ENCODE results near the gene NMT2. TPM values are rescaled to one million over a fixed set of nuclear protein-coding genes. Genes with fewer than 3 reads are reported as not detected.
A peak's percentile ranks its signal among the peaks of the same experiment; 100 is the strongest.

NMT2 gene
- total and polyA plus RNA-seq, 4 donors, result 33.2 to 43.1 (median 35.9) TPM

DNA sequence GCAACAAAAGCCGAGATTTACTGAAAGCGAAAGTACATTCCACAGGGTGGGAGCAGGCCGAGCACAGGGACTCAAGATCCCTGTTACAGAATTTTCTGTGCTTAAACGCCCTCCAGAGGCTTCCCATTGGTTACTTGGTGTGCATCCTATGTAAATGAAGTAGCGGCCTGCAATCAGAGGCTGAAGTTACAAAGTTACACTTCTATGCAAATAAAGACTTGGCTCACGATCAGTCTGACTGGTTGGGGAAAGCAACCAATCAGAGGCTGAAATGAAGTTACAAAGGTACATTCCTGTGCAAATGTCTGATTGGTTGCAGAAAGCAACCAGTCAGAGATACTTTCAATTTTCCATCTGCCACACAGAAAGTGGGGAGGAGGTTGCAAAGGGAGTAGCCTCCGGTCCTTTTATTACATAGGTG is 84.0 kb downstream of the NMT2 start:
- H3K4me1 ChIP-seq (ENCODE audit: control insufficient read depth, insufficient read depth, low read length), result peaks cover 26% of the 10 kb centered on the region
- H3K27ac ChIP-seq (ENCODE audit: low read depth, low read length), result peak overlapping the region; percentile 88
- WGBS (ENCODE audit: insufficient coverage), result 12% methylated on average over 4 of the region's 7 CpGs
- peak in 4 of 6 donors; percentile 35 to 90 (median 54) for DNase-seq (ENCODE audit: low read depth in 4 of 6, low spot score in 6 of 6)
- H3K36me3 ChIP-seq (ENCODE audit: control insufficient read depth, insufficient read depth, low read length), result no peaks in the 10 kb centered on the region
- no peaks in the 10 kb centered on the region for H3K27me3 ChIP-seq (ENCODE audit: control insufficient read depth, insufficient read depth, low read length)
- H3K9me3 ChIP-seq (ENCODE audit: control insufficient read depth, insufficient read depth, low read length), result no peaks in the 10 kb centered on the region
- peak overlapping the region; percentile 56 for H3K4me3 ChIP-seq (ENCODE audit: low read depth, low read length)

DNA sequence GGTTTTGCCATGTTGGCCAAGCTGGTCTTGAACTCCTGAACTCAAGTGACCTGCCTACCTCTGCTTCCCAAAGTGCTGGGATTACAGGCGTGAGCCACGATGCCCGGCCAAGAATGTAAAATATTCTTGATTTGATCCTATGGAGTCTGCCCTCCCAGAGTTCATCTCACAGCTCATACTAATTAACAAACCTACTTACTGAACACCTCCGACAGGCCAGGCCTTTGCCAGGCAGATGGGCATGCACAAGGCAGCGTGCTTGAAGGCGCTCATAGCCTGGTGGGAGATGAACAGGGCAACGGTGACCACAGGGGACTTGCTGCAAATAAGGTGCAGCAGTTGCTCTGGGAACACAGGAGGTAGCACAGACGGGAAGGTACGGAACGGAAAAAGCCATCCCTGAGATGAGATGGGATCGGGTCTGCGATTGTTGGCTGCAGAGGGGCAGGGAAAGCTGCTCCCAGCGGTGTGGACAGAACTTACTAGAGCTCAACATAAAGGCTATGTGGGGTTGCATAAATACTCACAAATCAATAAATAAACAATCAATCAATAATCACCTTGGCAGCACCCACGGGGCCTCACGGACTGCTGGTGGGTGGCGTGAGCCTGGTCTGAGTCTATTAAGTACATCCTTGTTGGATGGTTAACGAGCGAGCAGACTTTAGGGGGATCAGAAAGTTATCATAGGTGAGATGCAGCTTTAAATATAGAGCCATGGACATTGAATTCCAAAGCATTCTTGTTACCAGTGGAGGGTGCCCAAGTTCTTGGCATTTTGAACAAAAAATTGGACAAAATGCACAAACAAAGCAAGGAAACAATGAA is 84.6 kb downstream of the NMT2 start:
- DNase-seq (ENCODE audit: low read depth in 4 of 6, low spot score in 6 of 6), result no peak
- Histone ChIP-seq H3K36me3 (ENCODE audit: control insufficient read depth, insufficient read depth, low read length) (no peaks in the 10 kb centered on the region), H3K27me3 (ENCODE audit: control insufficient read depth, insufficient read depth, low read length) (no peaks in the 10 kb centered on the region), H3K9me3 (ENCODE audit: control insufficient read depth, insufficient read depth, low read length) (no peaks in the 10 kb centered on the region), H3K4me3 (ENCODE audit: low read depth, low read length) (peak overlapping the region; percentile 56), H3K4me1 (ENCODE audit: control insufficient read depth, insufficient read depth, low read length) (peaks cover 21% of the 10 kb centered on the region), H3K27ac (ENCODE audit: low read depth, low read length) (peak overlapping the region; percentile 88)
- 80% methylated on average over 12 of the region's 18 CpGs for WGBS (ENCODE audit: insufficient coverage)

DNA sequence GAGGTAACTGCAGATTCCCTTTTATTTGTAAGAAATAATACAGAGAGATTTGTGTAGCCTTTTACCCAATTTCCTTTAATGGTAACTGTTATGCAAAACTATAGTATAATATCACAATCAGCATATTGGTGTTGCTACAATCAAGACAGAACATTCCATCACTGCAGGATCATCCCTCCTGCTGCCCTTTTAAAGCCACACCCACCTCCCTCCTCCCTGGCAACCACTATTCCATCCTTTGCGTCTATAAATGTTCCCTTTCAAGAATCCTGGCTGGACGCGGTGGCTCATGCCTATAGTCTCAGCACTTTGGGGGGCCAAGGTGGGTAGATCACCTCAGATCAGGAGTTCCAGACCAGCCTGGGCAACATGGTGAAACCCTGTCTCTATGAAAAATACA is 93.1 kb downstream of the NMT2 start:
- H3K36me3 ChIP-seq (ENCODE audit: control insufficient read depth, insufficient read depth, low read length), result peaks cover 6% of the 10 kb centered on the region
- WGBS (ENCODE audit: insufficient coverage), result 95% methylated on average over 3 of the region's 3 CpGs
- no peak overlapping the region for H3K4me3 ChIP-seq (ENCODE audit: low read depth, low read length)
- H3K4me1 ChIP-seq (ENCODE audit: control insufficient read depth, insufficient read depth, low read length), result no peaks in the 10 kb centered on the region
- DNase-seq (ENCODE audit: low read depth in 4 of 6, low spot score in 6 of 6), result no peak
- H3K27ac ChIP-seq (ENCODE audit: low read depth, low read length), result no peak overlapping the region
- H3K27me3 ChIP-seq (ENCODE audit: control insufficient read depth, insufficient read depth, low read length), result no peaks in the 10 kb centered on the region
- no peaks in the 10 kb centered on the region for H3K9me3 ChIP-seq (ENCODE audit: control insufficient read depth, insufficient read depth, low read length)

GRCh38 chr10:15072358-15072757 is 96.1 kb downstream of the NMT2 start:
- H3K36me3 ChIP-seq (ENCODE audit: control insufficient read depth, insufficient read depth, low read length), result peaks cover 6% of the 10 kb centered on the region
- 95% methylated on average over 5 of the region's 5 CpGs for WGBS (ENCODE audit: insufficient coverage)
- H3K27ac ChIP-seq (ENCODE audit: low read depth, low read length), result no peak overlapping the region
- no peaks in the 10 kb centered on the region for H3K27me3 ChIP-seq (ENCODE audit: control insufficient read depth, insufficient read depth, low read length)
- no peak for DNase-seq (ENCODE audit: low read depth in 4 of 6, low spot score in 6 of 6)
- H3K4me3 ChIP-seq (ENCODE audit: low read depth, low read length), result no peak overlapping the region
- no peaks in the 10 kb centered on the region for H3K4me1 ChIP-seq (ENCODE audit: control insufficient read depth, insufficient read depth, low read length)
- no peaks in the 10 kb centered on the region for H3K9me3 ChIP-seq (ENCODE audit: control insufficient read depth, insufficient read depth, low read length)

DNA sequence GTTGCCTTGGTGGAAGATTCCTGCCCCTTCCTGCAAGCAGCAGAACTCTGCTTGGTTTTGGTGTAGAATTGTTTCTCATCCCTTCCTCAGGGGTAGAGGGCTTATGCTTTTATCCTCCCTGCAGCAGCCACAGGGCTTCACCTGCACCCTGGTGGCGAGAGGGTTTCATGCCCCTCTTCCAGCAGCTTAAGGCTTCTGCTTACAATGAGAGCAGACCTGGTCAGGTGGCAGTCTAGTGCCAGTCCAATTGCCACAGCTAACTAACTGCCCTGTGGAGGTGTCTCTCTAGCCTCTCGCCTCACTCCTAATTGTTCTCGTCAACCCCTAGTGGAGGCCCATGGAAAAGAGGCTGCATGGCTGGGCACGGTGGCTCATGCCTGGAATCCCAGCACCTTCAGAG is 99.3 kb downstream of the NMT2 start:
- H3K9me3 ChIP-seq (ENCODE audit: control insufficient read depth, insufficient read depth, low read length), result peaks cover 5% of the 10 kb centered on the region
- WGBS (ENCODE audit: insufficient coverage), result 66% methylated on average over 4 of the region's 4 CpGs
- H3K27me3 ChIP-seq (ENCODE audit: control insufficient read depth, insufficient read depth, low read length), result no peaks in the 10 kb centered on the region
- no peak for DNase-seq (ENCODE audit: low read depth in 4 of 6, low spot score in 6 of 6)
- H3K4me3 ChIP-seq (ENCODE audit: low read depth, low read length), result no peak overlapping the region
- H3K27ac ChIP-seq (ENCODE audit: low read depth, low read length), result no peak overlapping the region
- no peaks in the 10 kb centered on the region for H3K4me1 ChIP-seq (ENCODE audit: control insufficient read depth, insufficient read depth, low read length)
- peaks cover 3% of the 10 kb centered on the region for H3K36me3 ChIP-seq (ENCODE audit: control insufficient read depth, insufficient read depth, low read length)

DNA sequence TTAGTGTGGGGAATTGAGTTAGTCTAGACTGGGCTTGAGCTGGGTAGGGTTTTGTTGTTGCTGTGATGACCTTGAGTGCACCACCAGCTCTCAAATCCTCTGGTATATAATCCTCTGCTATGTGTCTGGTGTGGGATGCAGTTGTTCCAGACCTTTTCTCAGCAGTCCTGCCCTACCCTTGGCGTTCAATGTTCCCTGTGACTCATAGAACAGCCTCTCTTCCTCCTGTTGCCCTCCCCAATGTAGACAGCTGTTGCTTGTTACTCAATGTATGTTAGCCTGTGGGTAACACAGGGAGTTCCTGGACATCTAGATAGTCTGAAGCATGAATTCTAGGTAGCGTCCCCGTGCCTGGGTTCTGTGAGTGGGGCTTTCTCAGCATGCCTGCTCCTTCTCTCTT is 99.7 kb downstream of the NMT2 start:
- WGBS (ENCODE audit: insufficient coverage), result no CpG with 5 or more reads among the region's 3 CpGs
- H3K27ac ChIP-seq (ENCODE audit: low read depth, low read length), result no peak overlapping the region

DNA sequence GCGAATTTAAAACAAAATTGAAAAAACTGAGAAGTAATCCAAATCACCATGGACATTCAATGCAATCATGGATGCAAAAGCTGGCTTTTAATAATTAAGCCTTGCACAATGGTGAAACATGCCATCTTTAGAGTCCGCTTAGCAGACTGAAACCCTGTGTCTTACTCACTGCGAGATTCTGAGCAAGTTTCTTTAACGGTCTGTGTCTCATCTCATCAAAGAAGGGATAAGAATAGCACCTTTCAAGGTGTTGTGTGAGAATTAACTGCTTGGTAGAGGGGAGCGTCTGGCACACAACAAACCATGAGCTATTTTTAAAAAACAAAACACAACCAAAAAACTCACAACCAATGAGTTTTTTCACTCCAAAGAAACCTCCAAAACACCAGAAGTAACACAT is 101.3 kb downstream of the NMT2 start:
- Histone ChIP-seq H3K27ac (ENCODE audit: low read depth, low read length) (no peak overlapping the region), H3K9me3 (ENCODE audit: control insufficient read depth, insufficient read depth, low read length) (peaks cover 5% of the 10 kb centered on the region), H3K36me3 (ENCODE audit: control insufficient read depth, insufficient read depth, low read length) (no peaks in the 10 kb centered on the region), H3K27me3 (ENCODE audit: control insufficient read depth, insufficient read depth, low read length) (no peaks in the 10 kb centered on the region), H3K4me3 (ENCODE audit: low read depth, low read length) (no peak overlapping the region), H3K4me1 (ENCODE audit: control insufficient read depth, insufficient read depth, low read length) (no peaks in the 10 kb centered on the region)
- no peak for DNase-seq (ENCODE audit: low read depth in 4 of 6, low spot score in 6 of 6)
- 80% methylated on average over 1 of the region's 5 CpGs for WGBS (ENCODE audit: insufficient coverage)

More for the DNA sequence above, 99.7 kb downstream of the NMT2 start:
- H3K36me3 ChIP-seq (ENCODE audit: control insufficient read depth, insufficient read depth, low read length), result peaks cover 3% of the 10 kb centered on the region
- peaks cover 5% of the 10 kb centered on the region for H3K9me3 ChIP-seq (ENCODE audit: control insufficient read depth, insufficient read depth, low read length)
- DNase-seq (ENCODE audit: low read depth in 4 of 6, low spot score in 6 of 6), result no peak
- H3K27me3 ChIP-seq (ENCODE audit: control insufficient read depth, insufficient read depth, low read length), result no peaks in the 10 kb centered on the region
- H3K4me3 ChIP-seq (ENCODE audit: low read depth, low read length), result no peak overlapping the region
- H3K4me1 ChIP-seq (ENCODE audit: control insufficient read depth, insufficient read depth, low read length), result no peaks in the 10 kb centered on the region

- Histone ChIP-seq H3K27me3 (ENCODE audit: control insufficient read depth, insufficient read depth, low read length) (no peaks in the 10 kb centered on the region), H3K36me3 (ENCODE audit: control insufficient read depth, insufficient read depth, low read length) (no peaks in the 10 kb centered on the region), H3K4me3 (ENCODE audit: low read depth, low read length) (no peak overlapping the region), H3K27ac (ENCODE audit: low read depth, low read length) (no peak overlapping the region), H3K4me1 (ENCODE audit: control insufficient read depth, insufficient read depth, low read length) (no peaks in the 10 kb centered on the region), H3K9me3 (ENCODE audit: control insufficient read depth, insufficient read depth, low read length) (peaks cover 7% of the 10 kb centered on the region)
- 79% methylated on average over 2 of the region's 2 CpGs for WGBS (ENCODE audit: insufficient coverage)
- no peak for DNase-seq (ENCODE audit: low read depth in 4 of 6, low spot score in 6 of 6)
Measured at GRCh38 chr10:15060638-15061037, 107.9 kb downstream of the NMT2 start.

DNA sequence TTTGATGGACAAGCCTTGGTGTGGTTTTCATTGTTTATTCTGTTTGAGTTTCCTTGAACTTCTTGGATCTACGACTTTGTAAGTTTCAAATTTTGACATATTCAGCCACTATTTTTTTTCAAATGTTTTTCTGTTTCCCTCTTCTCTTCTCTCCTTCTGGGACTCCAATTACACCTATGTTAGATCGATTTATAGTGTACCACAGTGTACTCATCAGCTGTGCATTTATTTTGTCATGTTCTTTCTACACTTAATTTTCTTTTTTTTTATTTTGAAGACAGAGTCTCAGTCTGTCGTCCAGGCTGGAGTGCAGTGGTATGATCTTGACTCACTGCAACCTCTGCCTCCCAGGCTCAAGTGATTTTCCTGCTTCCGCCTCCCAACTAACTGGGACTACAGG is 108.6 kb downstream of the NMT2 start:
- Histone ChIP-seq H3K36me3 (ENCODE audit: control insufficient read depth, insufficient read depth, low read length) (no peaks in the 10 kb centered on the region), H3K4me1 (ENCODE audit: control insufficient read depth, insufficient read depth, low read length) (no peaks in the 10 kb centered on the region), H3K9me3 (ENCODE audit: control insufficient read depth, insufficient read depth, low read length) (peaks cover 2% of the 10 kb centered on the region), H3K27me3 (ENCODE audit: control insufficient read depth, insufficient read depth, low read length) (no peaks in the 10 kb centered on the region), H3K4me3 (ENCODE audit: low read depth, low read length) (no peak overlapping the region), H3K27ac (ENCODE audit: low read depth, low read length) (no peak overlapping the region)
- WGBS (ENCODE audit: insufficient coverage), result 100% methylated on average over 1 of the region's 4 CpGs
- DNase-seq (ENCODE audit: low read depth in 4 of 6, low spot score in 6 of 6), result no peak

DNA sequence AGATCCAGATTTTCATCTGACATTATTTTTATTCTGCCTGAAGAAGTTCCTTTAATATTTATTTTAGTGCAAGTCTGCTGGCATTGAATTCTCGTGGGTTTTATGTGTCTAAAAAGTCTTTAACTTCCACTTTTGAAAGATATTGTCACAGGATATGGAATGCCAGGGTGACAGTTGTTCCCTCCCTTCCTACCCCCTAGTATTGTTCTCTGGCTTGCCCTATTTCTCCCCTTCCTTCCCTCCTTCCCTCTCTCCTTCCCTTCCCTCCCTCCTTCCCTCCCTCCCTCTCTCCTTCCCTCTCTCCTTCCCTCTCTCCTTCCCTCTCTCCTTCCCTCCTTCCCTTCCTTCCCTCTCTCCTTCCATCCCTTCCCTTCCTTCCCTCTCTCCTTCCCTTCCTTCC is 109.8 kb downstream of the NMT2 start:
- no peaks in the 10 kb centered on the region for H3K36me3 ChIP-seq (ENCODE audit: control insufficient read depth, insufficient read depth, low read length)
- no peaks in the 10 kb centered on the region for H3K27me3 ChIP-seq (ENCODE audit: control insufficient read depth, insufficient read depth, low read length)
- H3K4me1 ChIP-seq (ENCODE audit: control insufficient read depth, insufficient read depth, low read length), result no peaks in the 10 kb centered on the region
- no peak overlapping the region for H3K4me3 ChIP-seq (ENCODE audit: low read depth, low read length)
- peaks cover 2% of the 10 kb centered on the region for H3K9me3 ChIP-seq (ENCODE audit: control insufficient read depth, insufficient read depth, low read length)
- WGBS (ENCODE audit: insufficient coverage), result no CpG with 5 or more reads among the region's 1 CpG
- H3K27ac ChIP-seq (ENCODE audit: low read depth, low read length), result no peak overlapping the region
- no peak for DNase-seq (ENCODE audit: low read depth in 4 of 6, low spot score in 6 of 6)

Data from spinal cord (tissue), 10 donors.